ENCODE measurements around the gene TADA2A.

TADA2A gene

DNA sequence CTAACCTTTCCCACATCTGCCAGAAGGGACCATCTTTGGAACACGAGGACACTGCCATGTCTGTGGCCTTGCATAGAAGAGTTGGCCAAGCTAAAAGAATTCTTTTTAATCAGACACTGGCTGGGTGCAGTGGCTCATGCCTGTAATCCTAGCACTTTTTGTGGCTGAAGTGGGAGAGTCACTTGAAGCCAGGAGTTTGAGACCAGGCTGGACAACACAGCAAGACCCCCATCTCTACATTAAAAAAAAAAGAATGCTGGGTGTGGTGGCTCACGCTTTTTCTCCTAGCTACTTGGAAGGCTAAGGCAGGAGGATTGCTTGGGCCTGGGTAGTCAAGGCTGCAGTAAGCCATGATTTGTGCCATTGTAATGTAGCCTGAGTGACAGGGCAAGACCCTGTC lies 73.7 kb downstream of the TADA2A start:
- TF ChIP-seq, protein P1, sequence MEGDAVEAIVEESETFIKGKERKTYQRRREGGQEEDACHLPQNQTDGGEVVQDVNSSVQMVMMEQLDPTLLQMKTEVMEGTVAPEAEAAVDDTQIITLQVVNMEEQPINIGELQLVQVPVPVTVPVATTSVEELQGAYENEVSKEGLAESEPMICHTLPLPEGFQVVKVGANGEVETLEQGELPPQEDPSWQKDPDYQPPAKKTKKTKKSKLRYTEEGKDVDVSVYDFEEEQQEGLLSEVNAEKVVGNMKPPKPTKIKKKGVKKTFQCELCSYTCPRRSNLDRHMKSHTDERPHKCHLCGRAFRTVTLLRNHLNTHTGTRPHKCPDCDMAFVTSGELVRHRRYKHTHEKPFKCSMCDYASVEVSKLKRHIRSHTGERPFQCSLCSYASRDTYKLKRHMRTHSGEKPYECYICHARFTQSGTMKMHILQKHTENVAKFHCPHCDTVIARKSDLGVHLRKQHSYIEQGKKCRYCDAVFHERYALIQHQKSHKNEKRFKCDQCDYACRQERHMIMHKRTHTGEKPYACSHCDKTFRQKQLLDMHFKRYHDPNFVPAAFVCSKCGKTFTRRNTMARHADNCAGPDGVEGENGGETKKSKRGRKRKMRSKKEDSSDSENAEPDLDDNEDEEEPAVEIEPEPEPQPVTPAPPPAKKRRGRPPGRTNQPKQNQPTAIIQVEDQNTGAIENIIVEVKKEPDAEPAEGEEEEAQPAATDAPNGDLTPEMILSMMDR (IDR thresholded peaks at IDR 0.05; ENCODE audit: low read depth, low read length) = no peak
- in situ Hi-C loops (cut with HindIII; ENCODE audit: low sequenced_read_pairs) = no loop called here

DNA sequence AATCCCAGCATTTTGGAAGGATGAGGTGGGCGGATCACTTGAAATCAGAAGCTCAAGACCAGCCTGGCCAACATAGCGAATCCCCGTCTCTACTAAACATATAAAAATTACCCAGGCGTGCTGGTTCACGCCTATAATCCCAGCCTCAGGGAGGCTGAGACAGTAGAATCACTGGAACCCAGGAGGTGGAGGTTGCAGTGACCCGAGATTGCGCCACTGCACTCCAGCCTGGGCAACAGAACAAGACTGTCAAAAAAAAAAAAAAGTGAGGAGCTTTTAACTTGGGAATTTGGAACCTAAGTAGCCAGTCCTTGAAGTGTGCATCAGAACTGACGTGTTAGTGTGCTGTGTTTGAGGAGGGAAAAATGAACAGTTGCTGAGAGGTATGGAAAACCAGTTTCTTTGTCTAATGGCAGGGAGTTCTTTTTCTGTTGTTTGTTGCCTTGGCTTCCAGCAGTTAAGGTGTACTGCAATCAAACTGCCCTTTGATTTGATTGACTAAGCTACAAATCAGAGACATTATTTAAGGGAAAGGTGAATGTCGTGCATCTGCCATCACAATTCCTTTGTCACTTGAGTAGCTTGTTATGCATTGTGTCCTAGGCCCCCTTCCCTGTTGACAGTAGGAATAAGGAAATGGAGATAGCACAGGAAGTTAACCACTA lies 74.4 kb downstream of the TADA2A start:
- no peak overlapping the region for H3K4me3 ChIP-seq (ENCODE audit: low read depth, low read length)
- TF ChIP-seq, protein P1 (IDR thresholded peaks at IDR 0.05; ENCODE audit: low read depth, low read length) = no peak
- no peak for DNase-seq (ENCODE audit: low read depth, low spot score)
- in situ Hi-C loops (cut with HindIII; ENCODE audit: low sequenced_read_pairs) = no loop called here

More for the DNA sequence above, 73.7 kb downstream of the TADA2A start:
- H3K4me3 ChIP-seq (ENCODE audit: low read depth, low read length) = no peak overlapping the region
- DNase-seq (ENCODE audit: low read depth, low spot score) = no peak

DNA sequence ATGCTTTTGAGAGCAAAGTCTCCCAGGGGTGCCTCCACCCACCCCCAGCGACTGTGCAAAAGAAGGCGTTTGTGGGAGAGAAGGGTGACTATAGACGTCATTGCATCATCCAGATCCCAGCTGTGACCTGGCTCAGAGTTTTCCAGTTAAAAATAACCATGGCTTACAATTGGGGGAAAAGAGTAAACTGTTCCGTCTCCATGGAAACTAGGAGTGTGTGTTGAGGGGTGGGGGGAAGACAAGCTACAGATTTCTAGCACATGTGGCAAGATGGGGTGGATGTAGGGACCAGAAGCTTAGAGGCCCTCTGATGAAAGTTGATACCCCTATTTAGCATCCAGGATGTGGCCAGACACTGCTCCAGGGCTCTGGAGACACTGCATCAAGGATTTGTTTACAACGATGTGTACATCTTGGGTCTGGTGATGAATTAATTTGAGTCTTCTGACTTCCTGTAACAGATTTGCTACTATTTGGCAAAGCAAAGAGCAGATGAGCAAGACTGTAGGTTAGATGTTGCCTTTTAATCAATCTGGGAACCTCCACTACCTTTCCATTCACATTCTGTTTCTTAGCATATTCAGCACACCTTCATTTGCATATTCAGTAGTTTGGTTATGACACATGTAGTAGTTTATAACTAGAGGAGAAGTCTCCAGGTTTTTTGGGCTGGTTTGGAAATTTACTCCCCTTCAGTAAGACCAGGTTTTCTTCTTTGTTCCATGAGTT lies 76.8 kb downstream of the TADA2A start:
- TF ChIP-seq, protein P1 (IDR thresholded peaks at IDR 0.05; ENCODE audit: low read depth, low read length) = no peak
- in situ Hi-C loops (cut with HindIII; ENCODE audit: low sequenced_read_pairs) = no loop called here
- peak; percentile 86 for DNase-seq (ENCODE audit: low read depth, low spot score)
- no peak overlapping the region for H3K4me3 ChIP-seq (ENCODE audit: low read depth, low read length)

DNA sequence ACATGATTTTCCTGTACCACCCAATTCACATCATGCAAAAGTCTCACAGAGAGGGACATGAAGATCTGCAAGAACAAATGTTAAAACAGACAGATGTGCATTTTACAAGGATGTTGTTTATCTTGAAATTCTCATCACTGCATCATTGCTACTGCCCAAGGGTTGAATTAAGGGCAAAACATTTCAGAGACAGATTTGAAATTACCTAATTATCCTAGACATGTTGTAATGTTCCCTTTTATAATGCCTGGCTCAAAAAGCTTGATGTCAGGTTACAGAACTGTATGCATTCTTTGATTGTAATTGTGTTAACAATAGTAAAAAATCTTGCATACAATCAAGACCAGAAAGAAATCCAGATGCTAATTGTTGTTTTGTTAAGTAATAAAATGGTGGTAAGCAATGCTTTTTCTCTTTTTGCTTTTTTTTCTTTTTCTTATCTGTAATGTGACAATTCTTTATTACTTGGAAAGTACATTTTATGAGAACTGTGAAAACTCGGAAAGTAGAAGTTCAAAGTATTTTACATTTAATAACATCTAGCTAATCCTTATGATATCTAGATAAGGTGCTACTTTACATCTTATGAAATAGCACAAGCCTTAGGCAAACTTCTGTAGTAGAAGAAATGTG lies 79.4 kb downstream of the TADA2A start:
- TF ChIP-seq, protein P1 (IDR thresholded peaks at IDR 0.05; ENCODE audit: low read depth, low read length) = no peak
- in situ Hi-C loops (cut with HindIII; ENCODE audit: low sequenced_read_pairs) = no loop called here
- no peak for DNase-seq (ENCODE audit: low read depth, low spot score)
- H3K4me3 ChIP-seq (ENCODE audit: low read depth, low read length) = no peak overlapping the region

DNA sequence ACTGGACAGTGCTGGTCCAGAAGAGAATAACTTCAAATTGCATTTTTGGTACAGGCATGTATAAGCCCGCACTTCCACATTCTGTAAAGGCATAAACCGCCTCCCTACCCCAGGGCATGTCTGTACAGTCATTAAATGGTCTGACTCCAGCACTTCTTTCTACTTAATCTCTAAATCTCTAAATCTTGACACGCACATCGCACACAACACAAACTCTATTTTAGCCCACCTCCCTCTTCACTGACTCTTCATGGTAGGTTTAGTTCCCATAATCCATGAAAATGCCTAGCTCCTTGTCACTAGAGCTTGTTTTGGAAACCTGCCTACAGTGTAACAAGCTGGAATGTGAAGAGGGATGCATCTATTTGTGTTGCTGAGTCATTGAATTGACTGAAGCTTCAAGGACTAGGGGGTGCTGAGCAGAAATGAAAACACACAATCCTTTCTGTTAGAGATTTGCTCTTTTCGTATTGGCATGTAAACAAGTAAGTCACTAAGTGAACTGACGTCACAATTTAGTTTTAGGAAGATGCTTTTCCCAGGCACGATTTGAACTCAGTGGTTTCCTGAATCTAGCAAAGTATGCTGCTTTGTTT lies 81.4 kb downstream of the TADA2A start:
- TF ChIP-seq, protein P1 (IDR thresholded peaks at IDR 0.05; ENCODE audit: low read depth, low read length) = no peak
- DNase-seq (ENCODE audit: low read depth, low spot score) = peak; percentile 95
- peak overlapping the region; percentile 85 for H3K4me3 ChIP-seq (ENCODE audit: low read depth, low read length)
- in situ Hi-C loops (cut with HindIII; ENCODE audit: low sequenced_read_pairs) = no loop called here

DNA sequence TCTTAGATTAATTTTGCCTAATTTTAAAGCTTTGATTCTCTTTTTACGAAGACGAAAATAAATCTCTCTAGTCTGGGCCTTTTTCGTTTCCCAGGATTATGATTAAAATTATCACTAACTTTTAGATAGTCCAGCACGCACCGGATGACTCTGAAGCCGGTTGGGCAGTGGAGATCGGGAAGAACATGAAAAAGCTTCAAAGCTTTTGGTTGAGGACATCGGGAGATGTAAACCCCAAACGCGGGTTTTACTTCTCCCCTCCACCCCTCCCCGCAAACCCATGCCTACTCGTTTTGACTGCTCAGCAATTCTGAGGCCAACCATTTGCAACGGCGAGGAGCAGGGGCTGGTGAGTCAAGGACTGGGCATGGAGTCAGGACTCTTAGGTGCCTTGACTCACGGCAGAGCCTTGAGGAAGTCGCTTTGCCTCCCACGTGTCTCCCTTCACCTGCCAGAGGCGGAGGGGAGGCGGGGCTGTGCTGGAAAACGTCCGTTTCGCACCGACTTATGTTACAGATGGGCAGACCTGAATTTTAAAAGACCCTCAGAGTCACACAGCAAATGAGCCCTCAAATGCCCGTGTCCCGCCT lies 82.0 kb downstream of the TADA2A start:
- peak; percentile 94 for DNase-seq (ENCODE audit: low read depth, low spot score)
- peak overlapping the region; percentile 85 for H3K4me3 ChIP-seq (ENCODE audit: low read depth, low read length)
- in situ Hi-C loops (cut with HindIII; ENCODE audit: low sequenced_read_pairs) = no loop called here
- TF ChIP-seq, protein P1 (IDR thresholded peaks at IDR 0.05; ENCODE audit: low read depth, low read length) = no peak

Data from astrocyte of the spinal cord (primary cell).